OCI-LY7 (cell line): ENCODE measurements around the gene SCARB2.

Experiments
- CTCF ChIP-seq: fragments of 200-600 bp; sonication (generic); conservative IDR thresholded peaks from 2 replicates; pipeline ENCODE4 v1.5.1; 2014; ENCODE audit warnings: mild to moderate bottlenecking, antibody characterized with exemption, low read length, moderate library complexity, mixed read lengths
- EZH2phosphoT487 ChIP-seq: fragments of 200-600 bp; sonication (generic); IDR thresholded peaks from 2 replicates; pipeline ENCODE4 v1.6.1; 2018; ENCODE audit warnings: low read depth, borderline replicate concordance, mild to moderate bottlenecking, mixed run types, antibody characterized with exemption, low read length, moderate library complexity, mixed read lengths

GRCh38 chr4:76246852-76247251 lies 33.2 kb upstream of the SCARB2 start:
- no peak for TF ChIP-seq CTCF
- no peak for TF ChIP-seq EZH2phosphoT487
